Lower lobe of right lung (tissue), 2 donors: ENCODE results near the gene MTG2. TPM values are rescaled to one million over a fixed set of nuclear protein-coding genes. Genes with fewer than 3 reads are reported as not detected.
A peak's percentile ranks its signal among the peaks of the same experiment; 100 is the strongest.

ENCODE experiments used
- ATAC-seq, 2 donors: fragments of 200-7000 bp; cut with Tn5 transposase; one replicate each; pipeline ENCODE4 v1.9.1; 2020 to 2022; ENCODE audit warnings: mild to moderate bottlenecking in 2 of 2, moderate library complexity in 2 of 2
- DNase-seq: peaks from one replicate; pipeline ENCODE4 v3.0.0-alpha.2; 2020
- H3K27ac ChIP-seq: fragments of 200-600 bp; one replicate; pipeline ENCODE4 v1.8.0; 2022
- H3K27me3 ChIP-seq: fragments of 200-600 bp; one replicate; pipeline ENCODE4 v1.8.0; 2022; ENCODE audit warnings: low read depth
- H3K36me3 ChIP-seq: fragments of 200-600 bp; one replicate; pipeline ENCODE4 v1.8.0; 2022; ENCODE audit warnings: mild to moderate bottlenecking
- H3K4me1 ChIP-seq: fragments of 200-600 bp; one replicate; pipeline ENCODE4 v1.8.0; 2022
- H3K4me3 ChIP-seq: fragments of 200-600 bp; one replicate; pipeline ENCODE4 v1.8.0; 2022; ENCODE audit warnings: mild to moderate bottlenecking
- H3K9me3 ChIP-seq: fragments of 200-600 bp; one replicate; pipeline ENCODE4 v1.8.0; 2022
- CTCF ChIP-seq: fragments of 200-600 bp; IDR thresholded peaks from one replicate; pipeline ENCODE4 v1.8.0; 2022; ENCODE audit warnings: antibody characterized with exemption, mild to moderate bottlenecking
- intact Hi-C: fragments of 100-400 bp; cut with DNase I; formaldehyde crosslinking; loops from one replicate; pipeline ENCODE4 v1.11.0; 2022
- total RNA-seq: library from RNA; stranded (reverse); fragmentation: NEBNext Ultra II Directional; extraction: Animal tissue kit (Norgen Biotek cat#: 25700); gene quantifications from one replicate; pipeline ENCODE4 v1.2.1, GENCODE V29; 2021
- donor health status: DM: no; HTN: yes; CAD: no; lungs with severe emphysema.

The MTG2 gene
- total RNA-seq, 1 donor from 2014 or later = 27.1 TPM

DNA sequence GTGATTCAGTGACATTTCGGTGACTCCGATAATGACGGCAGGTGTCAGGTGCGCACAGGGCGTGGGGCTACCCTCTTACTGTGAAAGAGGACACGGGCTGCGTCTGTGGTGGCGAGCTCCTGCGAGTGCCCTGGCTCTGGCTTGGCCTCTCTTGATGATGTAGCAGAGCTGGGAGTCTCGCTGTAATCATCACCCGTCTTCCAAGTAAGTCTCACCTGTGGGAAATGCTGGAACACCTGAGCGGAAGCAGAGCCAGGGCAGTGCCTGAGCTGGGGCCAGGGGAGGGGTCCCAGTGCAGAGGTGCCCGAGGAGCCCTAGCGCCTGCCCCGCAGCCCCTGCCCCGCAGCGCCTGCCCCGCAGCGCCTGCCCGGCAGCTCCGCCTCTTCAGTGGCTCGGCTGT lies 60.3 kb downstream of the MTG2 start:
- H3K27me3 ChIP-seq = no peaks in the 10 kb centered on the region
- H3K27ac ChIP-seq = no peak overlapping the region
- no peak for DNase-seq

GRCh38 chr20:62243906-62244515 lies 61.2 kb downstream of the MTG2 start:
- H3K27ac ChIP-seq = no peak overlapping the region
- intact Hi-C loops = no loop called here
- no peaks in the 10 kb centered on the region for H3K9me3 ChIP-seq
- no peak overlapping the region for H3K4me3 ChIP-seq
- ATAC-seq = no peak
- H3K36me3 ChIP-seq = peaks cover 21% of the 10 kb centered on the region
- DNase-seq = no peak
- peaks cover 42% of the 10 kb centered on the region for H3K4me1 ChIP-seq
- TF ChIP-seq CTCF = no peak
- H3K27me3 ChIP-seq = no peaks in the 10 kb centered on the region

More for the DNA sequence above, 60.3 kb downstream of the MTG2 start:
- peaks cover 42% of the 10 kb centered on the region for H3K4me1 ChIP-seq
- H3K36me3 ChIP-seq = peaks cover 21% of the 10 kb centered on the region
- TF ChIP-seq CTCF = no peak
- H3K4me3 ChIP-seq = no peak overlapping the region
- ATAC-seq = no peak
- intact Hi-C loops = no loop called here
- H3K9me3 ChIP-seq = no peaks in the 10 kb centered on the region

DNA sequence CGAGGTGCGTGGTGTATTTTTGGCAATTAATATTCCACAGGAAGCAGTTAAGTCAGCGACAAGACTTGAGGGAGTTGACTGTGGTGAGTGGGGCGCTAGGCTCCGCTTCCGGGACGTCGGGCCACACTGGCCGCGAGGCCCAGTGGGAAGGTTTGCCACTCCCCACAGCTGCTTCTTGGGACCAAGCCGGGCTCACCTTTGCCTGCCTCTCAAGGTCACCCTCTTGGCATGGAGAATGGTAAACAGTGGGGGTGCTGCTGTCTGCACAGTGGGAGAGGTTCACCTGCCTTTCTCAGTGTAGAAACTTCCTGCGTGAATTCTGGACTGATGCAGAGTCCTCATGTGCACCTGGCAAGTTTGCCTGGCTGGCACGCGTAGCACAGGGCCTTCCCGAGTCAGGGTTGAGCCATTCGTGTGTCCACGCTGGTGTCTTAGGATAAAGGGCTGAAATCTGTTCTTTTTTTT lies 61.8 kb downstream of the MTG2 start:
- DNase-seq (no peak), ATAC-seq (peak; percentile 16 to 39)
- H3K4me3 ChIP-seq = no peak overlapping the region
- peaks cover 39% of the 10 kb centered on the region for H3K4me1 ChIP-seq
- TF ChIP-seq CTCF = no peak
- H3K27ac ChIP-seq = no peak overlapping the region
- H3K36me3 ChIP-seq = peaks cover 21% of the 10 kb centered on the region
- H3K27me3 ChIP-seq = no peaks in the 10 kb centered on the region
- intact Hi-C loops = no loop called here
- no peaks in the 10 kb centered on the region for H3K9me3 ChIP-seq

- peaks cover 28% of the 10 kb centered on the region for H3K4me1 ChIP-seq
- DNase-seq = no peak
- ATAC-seq = no peak
- no peaks in the 10 kb centered on the region for H3K9me3 ChIP-seq
- no peaks in the 10 kb centered on the region for H3K27me3 ChIP-seq
- no peak overlapping the region for H3K27ac ChIP-seq
- intact Hi-C loops = no loop called here
- no peak overlapping the region for H3K4me3 ChIP-seq
- no peak for TF ChIP-seq CTCF
- H3K36me3 ChIP-seq = peaks cover 18% of the 10 kb centered on the region
Measured at GRCh38 chr20:62245911-62246280, 63.1 kb downstream of the MTG2 start.

DNA sequence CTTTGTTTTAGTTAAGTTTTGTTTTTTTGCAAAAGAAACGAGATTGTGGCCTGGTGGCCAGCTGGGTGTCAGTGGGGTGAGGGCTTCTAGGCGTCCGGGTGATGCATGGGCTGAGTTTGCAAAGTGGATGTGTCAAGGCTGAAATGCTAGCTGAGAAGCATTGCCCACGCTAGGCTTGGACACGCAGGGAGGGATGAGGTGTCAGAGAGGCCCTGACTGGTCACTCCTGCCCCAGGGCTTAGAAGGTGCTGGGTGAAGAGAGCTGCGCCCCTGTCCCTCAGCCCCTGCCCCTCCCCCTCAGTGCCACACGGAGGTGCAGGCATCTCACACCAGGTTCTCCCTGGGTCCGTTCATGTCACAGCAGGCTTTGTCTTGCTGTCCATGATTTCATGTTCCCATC lies 63.6 kb downstream of the MTG2 start:
- no peak overlapping the region for H3K4me3 ChIP-seq
- ATAC-seq (no peak), DNase-seq (no peak)
- H3K9me3 ChIP-seq = no peaks in the 10 kb centered on the region
- intact Hi-C loops = no loop called here
- H3K36me3 ChIP-seq = peaks cover 14% of the 10 kb centered on the region
- no peaks in the 10 kb centered on the region for H3K27me3 ChIP-seq
- no peak for TF ChIP-seq CTCF
- H3K4me1 ChIP-seq = peaks cover 28% of the 10 kb centered on the region
- no peak overlapping the region for H3K27ac ChIP-seq
